ENCODE measurements around the gene TOP2A.

The TOP2A gene

GRCh38 chr17:40348562-40349476 is 68.9 kb downstream of the TOP2A start:
- in situ Hi-C loops (cut with MboI; ENCODE audit: low sequenced_read_pairs), result no loop called here

- in situ Hi-C loops (cut with MboI; ENCODE audit: low sequenced_read_pairs), result no loop called here
Observed at GRCh38 chr17:40348136-40348504, 69.6 kb downstream of the TOP2A start.

GRCh38 chr17:40347319-40348135 is 70.2 kb downstream of the TOP2A start:
- in situ Hi-C loops (cut with MboI; ENCODE audit: low sequenced_read_pairs), result no loop called here

DNA sequence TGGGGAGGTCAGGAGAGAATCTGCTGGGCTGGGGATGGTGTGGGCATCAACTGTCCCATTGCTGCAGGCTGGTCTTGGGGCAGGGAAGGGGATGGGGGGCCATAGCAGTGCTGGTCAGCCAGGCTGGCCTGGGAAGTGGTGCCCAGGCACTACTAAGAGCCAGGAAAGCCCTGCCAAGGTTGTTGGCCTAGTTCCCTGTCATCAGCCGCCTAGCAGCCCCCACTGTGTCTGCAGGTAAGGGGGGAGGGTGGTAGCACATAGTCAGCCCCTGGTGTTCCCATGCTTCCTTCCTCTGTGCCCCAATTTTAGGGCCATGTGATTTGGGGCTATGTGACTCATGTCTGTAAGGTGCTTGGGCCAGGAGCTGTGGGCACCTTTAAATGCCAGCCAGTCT is 70.9 kb downstream of the TOP2A start:
- in situ Hi-C loops (cut with MboI; ENCODE audit: low sequenced_read_pairs), result no loop called here

DNA sequence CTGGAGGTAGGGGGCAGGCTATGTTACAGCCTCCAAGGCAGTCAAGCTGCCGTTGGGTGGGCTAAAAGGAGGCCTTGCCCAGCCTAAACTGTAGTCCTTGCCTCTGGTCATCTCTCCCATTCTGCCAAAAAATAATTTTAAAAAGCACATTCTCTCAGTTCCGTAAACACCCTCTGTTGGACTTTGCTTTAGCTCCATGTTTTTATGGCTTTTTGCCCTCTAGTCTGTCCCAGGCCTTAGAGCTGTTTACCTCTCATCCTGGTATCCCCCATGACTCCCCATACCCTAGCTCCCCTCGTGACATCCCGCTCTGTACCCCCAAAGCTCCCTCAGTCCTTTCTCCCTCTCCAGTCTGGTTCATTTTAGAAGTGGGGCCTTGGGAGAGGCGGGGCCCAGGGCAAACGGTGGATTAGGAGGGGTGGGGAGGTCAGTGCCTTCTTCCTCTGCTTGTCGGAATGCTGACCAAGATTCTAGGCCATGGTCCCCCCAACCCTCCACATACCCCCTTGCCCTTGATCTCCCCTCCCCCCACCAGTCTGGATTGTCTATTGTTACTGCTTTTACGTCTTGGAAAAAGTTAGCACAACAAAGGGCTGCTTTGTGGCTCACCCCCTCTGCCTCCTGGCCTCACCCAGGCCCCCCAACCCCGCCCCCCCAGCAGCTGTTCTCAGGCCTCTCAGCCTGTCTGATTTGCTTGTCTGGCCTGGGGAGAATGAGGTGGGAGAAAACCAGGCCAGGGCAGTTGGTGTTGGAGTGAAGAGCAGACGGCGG is 71.5 kb downstream of the TOP2A start:
- in situ Hi-C loops (cut with MboI; ENCODE audit: low sequenced_read_pairs), result no loop called here

GRCh38 chr17:40345161-40345993 is 72.3 kb downstream of the TOP2A start:
- in situ Hi-C loops (cut with MboI; ENCODE audit: low sequenced_read_pairs), result no loop called here

- in situ Hi-C loops (cut with MboI; ENCODE audit: low sequenced_read_pairs), result no loop called here
Observed at GRCh38 chr17:40344421-40345160, 73.1 kb downstream of the TOP2A start.

GRCh38 chr17:40343219-40344119 is 74.2 kb downstream of the TOP2A start:
- in situ Hi-C loops (cut with MboI; ENCODE audit: low sequenced_read_pairs), result no loop called here

DNA sequence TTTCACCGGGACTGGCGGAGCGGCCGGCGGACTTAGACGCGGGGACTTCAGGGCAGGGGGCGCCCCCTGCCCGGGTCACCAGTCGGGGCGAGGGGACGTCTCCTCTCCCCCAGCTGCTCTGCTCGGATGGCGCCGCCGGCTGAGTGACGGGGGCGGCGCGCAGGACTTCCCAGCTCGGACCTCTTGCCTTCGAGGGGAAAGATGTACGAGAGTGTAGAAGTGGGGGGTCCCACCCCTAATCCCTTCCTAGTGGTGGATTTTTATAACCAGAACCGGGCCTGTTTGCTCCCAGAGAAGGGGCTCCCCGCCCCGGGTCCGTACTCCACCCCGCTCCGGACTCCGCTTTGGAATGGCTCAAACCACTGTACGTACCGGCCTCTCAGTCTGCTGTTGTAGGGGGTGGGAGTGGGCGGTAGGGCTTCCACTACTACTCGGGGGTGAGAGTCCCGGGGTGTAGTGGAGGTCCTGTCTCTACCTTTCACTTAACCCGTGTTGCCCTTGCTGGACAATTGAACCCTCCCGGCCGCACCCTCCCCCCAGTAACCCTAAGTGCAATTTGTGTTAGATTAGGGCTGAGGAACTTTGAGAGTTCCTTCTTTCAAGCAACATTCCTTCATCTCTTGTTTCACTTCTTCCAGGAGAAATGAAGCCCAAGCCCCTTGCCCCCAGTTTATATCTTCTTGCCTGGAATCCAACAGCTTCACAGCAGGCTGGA is 75.0 kb downstream of the TOP2A start:
- in situ Hi-C loops (cut with MboI; ENCODE audit: low sequenced_read_pairs), result no loop called here

GRCh38 chr17:40341808-40342503 is 75.7 kb downstream of the TOP2A start:
- in situ Hi-C loops (cut with MboI; ENCODE audit: low sequenced_read_pairs), result no loop called here

DNA sequence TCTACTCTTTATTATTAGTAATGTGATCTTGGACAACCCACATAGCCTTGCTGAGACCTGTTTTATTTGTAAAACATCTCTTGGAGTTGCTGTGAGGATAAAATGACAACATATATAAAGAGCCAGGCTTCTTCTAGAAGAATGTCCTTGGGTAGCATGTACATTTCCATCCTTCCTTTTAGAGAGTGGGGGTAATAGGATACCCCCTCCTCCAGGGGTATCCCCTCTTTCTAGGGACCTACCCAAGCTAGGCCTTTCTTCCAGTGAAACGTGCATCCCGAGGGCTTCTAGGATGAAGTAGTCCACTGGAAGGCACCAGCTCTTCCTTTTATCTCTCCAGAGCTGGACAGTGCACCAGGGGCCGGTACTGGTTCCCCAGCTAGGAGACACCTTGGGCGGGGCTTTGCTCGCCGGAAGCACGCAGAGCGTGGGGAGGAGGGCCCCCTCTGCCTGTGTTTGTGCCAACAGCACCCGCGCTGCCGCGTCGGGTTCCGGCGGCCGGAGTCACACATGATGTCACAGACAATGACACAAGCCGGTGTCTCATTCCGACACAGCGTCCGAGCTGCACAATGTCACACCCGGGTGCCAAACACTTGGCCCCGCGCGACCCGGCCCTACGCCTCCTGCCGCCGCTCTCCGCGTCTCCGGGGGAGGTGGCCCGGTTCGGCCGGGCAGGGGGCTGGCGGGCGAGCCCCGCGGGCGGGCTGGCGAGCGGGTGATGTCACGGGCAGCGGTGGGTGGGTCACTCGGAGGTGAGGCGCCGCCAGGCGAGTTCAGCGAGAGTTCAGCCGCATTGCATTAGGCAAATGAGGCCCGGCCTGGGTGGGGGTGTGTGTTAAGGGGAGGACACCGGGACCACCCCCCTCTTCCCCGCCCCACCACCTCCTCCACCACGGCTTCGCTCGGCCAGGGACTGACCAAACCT is 76.6 kb downstream of the TOP2A start:
- in situ Hi-C loops (cut with MboI; ENCODE audit: low sequenced_read_pairs), result no loop called here

- in situ Hi-C loops (cut with MboI; ENCODE audit: low sequenced_read_pairs), result no loop called here
Observed at GRCh38 chr17:40340327-40340726, 77.4 kb downstream of the TOP2A start.

GRCh38 chr17:40338941-40339649 is 78.6 kb downstream of the TOP2A start:
- in situ Hi-C loops (cut with MboI; ENCODE audit: low sequenced_read_pairs), result no loop called here

All from HL-60/S4 treated with retinoic acid at 250 ng/mL for 4 days and 3 days (cell line).